Stimulated activated CD4-positive, alpha-beta T cell treated with anti-CD3 and anti-CD28 coated beads, Interleukin-2, amount 100 ng/mL, for 48 hours (primary cell): ENCODE results near the gene TMEM59L.

ENCODE experiments used
- DNase-seq, 2 donors: peaks; one replicate each; pipeline ENCODE4 v3.0.0-alpha.2; 2020

The TMEM59L gene

GRCh38 chr19:18639706-18640243, 27.1 kb downstream of the TMEM59L start:
- DNase-seq, result no peak

GRCh38 chr19:18644196-18645034, 31.7 kb downstream of the TMEM59L start:
- DNase-seq, result no peak

DNA sequence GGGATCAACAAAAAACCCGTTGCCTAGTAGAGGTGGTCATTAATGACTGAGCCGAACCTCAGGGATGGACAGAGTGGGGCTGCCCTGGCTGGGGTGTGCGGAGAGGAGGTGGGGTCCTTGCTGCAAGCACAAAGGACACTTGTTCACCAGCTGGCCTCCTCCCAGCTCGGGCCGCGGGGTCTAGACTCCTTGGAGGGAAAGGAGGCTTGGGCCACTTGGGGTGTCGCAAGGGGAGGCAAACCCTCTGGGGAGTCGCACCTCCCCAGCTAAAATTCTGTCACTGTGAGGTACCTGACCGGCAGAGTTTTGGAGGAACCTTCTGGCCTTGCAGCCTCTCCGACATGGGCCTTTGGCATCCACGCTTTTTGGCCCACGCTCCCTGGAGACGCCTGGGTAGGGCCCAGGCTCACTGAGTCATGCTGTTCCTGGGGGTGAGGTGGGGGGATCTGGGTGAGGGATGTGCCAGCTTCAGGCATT, 32.4 kb downstream of the TMEM59L start:
- no peak for DNase-seq

- no peak for DNase-seq
Observed at GRCh38 chr19:18646535-18647370, 34.1 kb downstream of the TMEM59L start.

GRCh38 chr19:18647371-18647767, 34.7 kb downstream of the TMEM59L start:
- DNase-seq, result no peak

GRCh38 chr19:18647807-18648206, 35.1 kb downstream of the TMEM59L start:
- DNase-seq, result no peak

DNA sequence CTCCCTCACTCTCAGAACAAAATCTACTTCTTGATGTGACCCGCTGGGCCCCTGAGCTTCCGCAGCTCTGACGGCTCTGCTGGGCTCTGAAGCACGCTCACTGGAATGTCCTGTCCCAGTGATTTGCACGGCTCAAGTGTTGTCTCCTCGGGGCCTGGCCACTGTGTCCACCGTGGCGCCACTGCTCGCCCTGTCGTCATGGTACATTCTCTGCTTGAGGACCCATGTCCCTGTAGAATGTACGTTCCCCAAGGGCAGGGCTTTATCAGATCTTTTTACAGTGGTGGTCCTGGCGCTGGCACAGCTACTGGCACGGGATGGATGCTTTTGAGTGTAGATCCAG, 36.3 kb downstream of the TMEM59L start:
- DNase-seq, result no peak

GRCh38 chr19:18649371-18650020, 36.8 kb downstream of the TMEM59L start:
- no peak for DNase-seq

DNA sequence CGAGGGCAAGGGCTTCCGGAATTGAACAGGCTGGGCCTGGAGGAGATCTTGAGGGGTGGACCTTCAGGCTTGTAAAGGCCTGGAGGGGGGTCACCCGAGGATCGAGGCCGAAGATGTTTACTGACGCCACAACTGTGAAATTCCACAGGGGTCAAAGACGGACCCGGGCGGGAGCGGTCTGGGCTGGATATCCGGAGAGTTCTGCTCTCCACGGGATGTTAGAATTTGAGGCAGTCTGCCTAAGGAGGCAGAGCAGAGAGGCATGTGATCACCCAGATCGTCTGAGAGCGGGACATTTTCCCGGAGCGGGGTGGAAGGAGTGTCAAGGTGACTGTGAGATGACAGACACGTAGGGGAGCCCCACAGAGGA, 37.3 kb downstream of the TMEM59L start:
- no peak for DNase-seq

DNA sequence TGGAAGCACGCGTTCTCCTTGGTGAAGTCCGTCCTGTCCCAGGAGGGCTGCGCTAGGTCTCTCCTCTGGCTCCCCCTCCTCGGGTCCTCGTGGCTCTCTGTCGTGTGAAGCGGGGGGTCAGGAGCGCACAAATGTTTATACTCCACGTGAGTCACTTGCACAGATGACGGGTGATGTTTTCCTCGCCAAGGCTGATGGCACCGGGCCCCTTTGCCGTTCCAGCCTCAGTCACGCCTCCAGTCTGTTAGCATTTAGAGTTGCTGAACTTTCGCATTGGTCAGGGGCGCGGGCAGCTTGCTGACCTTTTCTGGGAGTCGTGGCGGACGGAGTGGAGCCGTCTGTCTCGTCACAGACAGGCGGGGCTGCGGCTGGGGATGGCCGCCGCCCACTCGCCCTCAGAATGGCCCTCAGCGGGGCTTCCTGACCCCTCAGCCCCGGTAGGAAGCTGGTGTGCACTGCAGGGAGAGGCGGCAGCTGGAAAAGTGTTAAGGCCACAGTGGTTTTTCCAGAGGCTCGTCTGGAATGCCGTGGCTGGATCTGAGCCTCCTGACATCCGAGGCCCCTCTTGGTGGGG, 37.9 kb downstream of the TMEM59L start:
- no peak for DNase-seq

- DNase-seq, result no peak
Observed at GRCh38 chr19:18651300-18651699, 38.6 kb downstream of the TMEM59L start.

GRCh38 chr19:18651733-18652132, 39.1 kb downstream of the TMEM59L start:
- no peak for DNase-seq

GRCh38 chr19:18653853-18654252, 41.2 kb downstream of the TMEM59L start:
- no peak for DNase-seq

DNA sequence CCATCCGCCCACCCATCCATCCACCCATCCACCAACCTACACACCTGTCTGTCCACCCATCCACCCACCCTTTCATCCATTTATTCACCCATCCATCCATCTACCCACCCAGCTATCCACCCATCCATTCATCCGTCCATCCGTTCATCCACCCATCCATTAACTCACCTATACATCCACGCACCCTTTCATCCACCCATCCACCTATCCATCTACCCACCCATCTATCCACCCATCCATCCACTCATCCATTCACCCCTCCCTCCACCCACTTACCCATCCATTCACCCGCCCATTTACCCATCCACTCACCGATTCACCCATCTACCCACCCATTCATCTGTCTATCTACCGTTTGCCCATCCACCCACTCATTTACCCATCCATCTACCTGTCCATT, 41.8 kb downstream of the TMEM59L start:
- no peak for DNase-seq

- no peak for DNase-seq
Observed at GRCh38 chr19:18655173-18655844, 42.6 kb downstream of the TMEM59L start.

- DNase-seq, result no peak
Observed at GRCh38 chr19:18656337-18657086, 43.8 kb downstream of the TMEM59L start.

DNA sequence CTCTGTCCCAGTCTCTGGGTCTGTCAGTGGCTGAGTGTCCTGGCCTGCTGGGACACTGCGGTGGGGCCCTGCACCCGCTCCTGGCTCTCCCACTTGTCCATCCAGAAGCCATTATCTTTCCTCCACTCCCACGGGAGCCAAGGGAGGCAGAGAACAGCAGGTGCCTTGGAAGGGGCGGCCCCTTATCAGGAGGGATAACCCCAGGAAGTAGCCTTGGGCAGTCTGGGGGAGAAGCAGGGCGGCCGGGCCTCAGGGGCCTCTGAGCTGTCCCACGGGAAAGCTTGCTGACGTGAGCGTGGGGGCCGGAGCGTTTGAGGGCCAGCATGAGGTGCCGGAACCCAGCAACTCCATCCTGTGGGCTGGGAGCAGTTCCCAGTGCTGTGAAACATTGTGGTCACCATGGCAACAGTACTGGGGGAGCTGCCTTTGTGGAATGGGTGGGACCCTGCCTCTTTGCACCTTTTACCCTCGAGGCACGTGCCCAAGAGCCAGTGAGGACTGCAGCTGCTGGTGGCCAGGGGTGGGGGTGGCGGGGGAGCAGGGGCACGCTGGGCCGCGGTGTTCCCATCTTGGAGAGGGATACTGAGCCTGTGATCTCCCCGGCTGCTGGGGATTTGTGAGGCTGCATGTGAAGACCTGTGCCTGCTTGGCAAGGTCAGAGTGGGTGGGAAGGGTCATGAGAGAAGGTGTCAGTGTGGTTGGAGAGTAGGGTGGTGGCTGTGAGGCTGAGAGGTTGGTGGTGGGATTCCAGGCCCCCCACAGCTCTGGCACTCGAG, 45.1 kb downstream of the TMEM59L start:
- no peak for DNase-seq

GRCh38 chr19:18658366-18658855, 45.7 kb downstream of the TMEM59L start:
- DNase-seq, result no peak

GRCh38 chr19:18659281-18660050, 46.8 kb downstream of the TMEM59L start:
- no peak for DNase-seq
